IPS DF 6.9 (cell line): ENCODE measurements around the gene RGPD4.
"Not testable (repeated sequence)": the region's sequence is repeated elsewhere in the genome, so short reads cannot be mapped to it uniquely, and the experiment has no call there.

Experiments
- DNase-seq: peaks from one replicate; pipeline ENCODE4 v3.0.0-alpha.2; 2013; ENCODE audit warnings: low read depth, low spot score
- H3K27ac ChIP-seq: one replicate; pipeline ENCODE4 v1.5.1; 2013; ENCODE audit warnings: low read length, control low read depth
- H3K27me3 ChIP-seq: 2 replicates; pipeline ENCODE4 v1.6.1; 2013; ENCODE audit warnings: mild to moderate bottlenecking, low read length; ENCODE audit not compliant: control insufficient read depth, insufficient read depth
- H3K36me3 ChIP-seq: 2 replicates; pipeline ENCODE4 v1.6.1; 2013; ENCODE audit warnings: low read length; ENCODE audit not compliant: control insufficient read depth, insufficient read depth
- H3K4me1 ChIP-seq: 2 replicates; pipeline ENCODE4 v1.6.1; 2013; ENCODE audit warnings: low read length; ENCODE audit not compliant: control insufficient read depth, insufficient read depth
- H3K4me3 ChIP-seq: 2 replicates; pipeline ENCODE4 v1.5.1; 2013; ENCODE audit warnings: mild to moderate bottlenecking, low read length
- H3K9me3 ChIP-seq: 2 replicates; pipeline ENCODE4 v1.6.1; 2013; ENCODE audit warnings: low read length, inconsistent platforms; ENCODE audit not compliant: control insufficient read depth, insufficient read depth
- WGBS: extraction: QIAGEN DNeasy Blood & Tissue Kit; methylation state at CpG from one replicate; pipeline ENCODE4 v1.1.7; 2013; ENCODE audit warnings: mixed read lengths, missing lambda C conversion rate; ENCODE audit not compliant: insufficient read length, insufficient coverage; 5-methylcytosine and 5-hydroxymethylcytosine counted together

Gene RGPD4

DNA sequence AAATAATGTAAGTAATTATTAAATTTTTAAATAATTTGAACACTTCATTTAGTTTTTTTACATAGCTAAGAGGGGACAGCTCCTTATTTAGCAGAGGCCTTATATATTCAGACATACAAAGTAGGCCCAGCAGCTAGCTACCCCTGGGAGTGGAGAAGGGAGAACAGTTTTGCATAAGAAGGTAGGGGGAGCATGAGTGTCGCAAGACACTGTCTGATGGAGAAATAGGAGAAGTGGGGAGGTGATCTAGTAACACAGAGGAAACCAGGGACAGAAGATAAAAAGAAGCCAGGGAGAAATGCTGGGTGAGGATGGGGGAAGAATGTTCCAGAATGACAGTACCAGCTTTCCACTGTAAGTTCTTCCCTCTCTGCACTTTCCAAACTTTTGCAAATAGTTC is 16.0 kb upstream of the RGPD4 start:
- no peaks in the 10 kb centered on the region for H3K9me3 ChIP-seq
- no peak overlapping the region for H3K4me3 ChIP-seq
- H3K27ac ChIP-seq, result no peak overlapping the region
- H3K4me1 ChIP-seq, result 0 out of 2 replicates have a peak, but pooled peaks cover 2% of the 10 kb centered on the region
- H3K36me3 ChIP-seq, result no peaks in the 10 kb centered on the region
- no peak for DNase-seq
- WGBS, result no CpG with 5 or more reads among the region's 1 CpG
- no peaks in the 10 kb centered on the region for H3K27me3 ChIP-seq

DNA sequence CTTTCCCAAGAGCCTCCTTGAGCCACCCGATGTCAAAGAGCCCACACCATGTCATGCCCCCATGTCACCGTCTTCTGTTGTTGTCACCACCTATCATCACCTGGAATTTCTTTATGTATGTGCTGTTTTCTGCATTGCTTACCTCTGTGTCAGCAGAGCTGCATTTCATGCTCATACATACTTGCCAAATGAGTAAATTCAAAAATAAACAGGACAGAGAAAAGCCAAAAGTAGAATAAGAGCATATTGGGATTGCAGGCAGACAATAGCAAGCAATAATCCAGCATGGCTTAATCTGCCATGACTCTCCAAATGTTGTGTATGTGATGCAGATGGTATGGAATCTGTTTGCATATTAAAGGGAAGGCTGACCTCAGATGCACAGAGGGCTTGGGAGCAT is 15.3 kb upstream of the RGPD4 start:
- Histone ChIP-seq H3K36me3 (no peaks in the 10 kb centered on the region), H3K27ac (no peak overlapping the region), H3K4me3 (no peak overlapping the region), H3K4me1 (0 out of 2 replicates have a peak, but pooled peaks cover 2% of the 10 kb centered on the region), H3K9me3 (no peaks in the 10 kb centered on the region), H3K27me3 (no peaks in the 10 kb centered on the region)
- no peak for DNase-seq
- WGBS, result no CpG with 5 or more reads among the region's 2 CpGs

DNA sequence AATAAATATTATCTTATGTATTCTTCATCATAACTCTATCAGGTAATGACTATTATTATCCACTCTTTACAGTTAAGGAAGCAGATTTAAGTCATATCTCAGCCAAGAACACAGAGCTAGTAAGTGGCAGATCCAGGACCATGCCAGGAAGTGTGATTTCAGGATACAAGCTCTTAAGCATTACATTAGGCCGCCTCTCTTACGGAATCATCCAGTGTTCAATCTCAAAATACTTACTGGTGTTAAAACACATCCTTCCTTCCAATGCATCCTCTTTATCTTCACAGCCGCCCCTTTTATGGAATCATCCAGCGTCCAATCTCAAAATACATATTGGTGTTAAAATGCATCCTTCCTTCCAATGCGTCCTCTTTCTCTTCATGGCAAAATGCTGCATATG is 14.7 kb upstream of the RGPD4 start:
- Histone ChIP-seq H3K9me3 (no peaks in the 10 kb centered on the region), H3K4me3 (no peak overlapping the region), H3K27me3 (no peaks in the 10 kb centered on the region), H3K36me3 (no peaks in the 10 kb centered on the region), H3K4me1 (0 out of 2 replicates have a peak, but pooled peaks cover 2% of the 10 kb centered on the region), H3K27ac (no peak overlapping the region)
- DNase-seq, result no peak
- WGBS, result no CpG with 5 or more reads among the region's 5 CpGs

DNA sequence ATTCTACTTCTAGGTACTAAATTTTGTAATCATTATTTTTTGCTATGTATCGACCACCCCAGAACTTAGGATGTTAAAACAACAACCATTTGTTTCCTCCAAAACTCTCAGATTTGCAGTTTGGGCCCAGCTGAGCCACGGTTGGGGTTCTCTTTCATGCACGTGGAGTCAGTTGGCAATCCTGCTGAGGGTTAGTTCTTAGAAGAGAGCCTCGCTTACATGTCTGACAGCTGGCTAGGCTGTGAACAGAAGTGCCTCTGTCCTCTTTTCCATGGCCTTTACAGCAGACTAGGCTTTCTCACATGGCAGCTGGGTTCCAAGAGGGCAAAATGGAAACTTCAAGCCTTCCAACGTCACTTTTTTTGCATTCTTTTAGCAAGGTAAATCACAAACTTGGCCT is 9.3 kb upstream of the RGPD4 start:
- no peak for DNase-seq
- no peaks in the 10 kb centered on the region for H3K27me3 ChIP-seq
- no peak overlapping the region for H3K4me3 ChIP-seq
- WGBS, result no CpG with 5 or more reads among the region's 5 CpGs
- H3K9me3 ChIP-seq, result no peaks in the 10 kb centered on the region
- H3K36me3 ChIP-seq, result no peaks in the 10 kb centered on the region
- H3K4me1 ChIP-seq, result no peaks in the 10 kb centered on the region
- no peak overlapping the region for H3K27ac ChIP-seq

DNA sequence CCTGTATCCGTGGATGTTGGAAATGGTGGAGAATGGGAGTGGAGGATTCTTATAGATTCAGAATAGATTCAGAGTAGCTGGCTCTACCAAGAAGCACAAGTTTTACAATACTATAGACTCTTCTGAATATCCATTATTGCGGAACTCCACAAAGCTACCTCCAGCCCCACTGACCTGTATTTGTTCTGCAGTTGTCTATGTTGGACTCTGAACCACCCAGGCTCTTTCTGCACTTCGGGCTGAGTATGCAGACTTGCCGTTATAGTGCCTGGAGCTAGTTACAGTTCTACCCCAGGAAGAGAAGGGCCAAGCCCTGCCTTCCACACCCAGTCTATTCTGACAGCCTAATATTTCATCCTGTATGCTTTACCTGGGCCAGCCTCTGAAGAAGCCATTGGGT is 4.4 kb upstream of the RGPD4 start:
- H3K4me1 ChIP-seq, result no peaks in the 10 kb centered on the region
- no peaks in the 10 kb centered on the region for H3K27me3 ChIP-seq
- H3K9me3 ChIP-seq, result no peaks in the 10 kb centered on the region
- H3K27ac ChIP-seq, result no peak overlapping the region
- DNase-seq, result no peak
- H3K4me3 ChIP-seq, result no peak overlapping the region
- no peaks in the 10 kb centered on the region for H3K36me3 ChIP-seq
- WGBS, result no CpG with 5 or more reads among the region's 4 CpGs

DNA sequence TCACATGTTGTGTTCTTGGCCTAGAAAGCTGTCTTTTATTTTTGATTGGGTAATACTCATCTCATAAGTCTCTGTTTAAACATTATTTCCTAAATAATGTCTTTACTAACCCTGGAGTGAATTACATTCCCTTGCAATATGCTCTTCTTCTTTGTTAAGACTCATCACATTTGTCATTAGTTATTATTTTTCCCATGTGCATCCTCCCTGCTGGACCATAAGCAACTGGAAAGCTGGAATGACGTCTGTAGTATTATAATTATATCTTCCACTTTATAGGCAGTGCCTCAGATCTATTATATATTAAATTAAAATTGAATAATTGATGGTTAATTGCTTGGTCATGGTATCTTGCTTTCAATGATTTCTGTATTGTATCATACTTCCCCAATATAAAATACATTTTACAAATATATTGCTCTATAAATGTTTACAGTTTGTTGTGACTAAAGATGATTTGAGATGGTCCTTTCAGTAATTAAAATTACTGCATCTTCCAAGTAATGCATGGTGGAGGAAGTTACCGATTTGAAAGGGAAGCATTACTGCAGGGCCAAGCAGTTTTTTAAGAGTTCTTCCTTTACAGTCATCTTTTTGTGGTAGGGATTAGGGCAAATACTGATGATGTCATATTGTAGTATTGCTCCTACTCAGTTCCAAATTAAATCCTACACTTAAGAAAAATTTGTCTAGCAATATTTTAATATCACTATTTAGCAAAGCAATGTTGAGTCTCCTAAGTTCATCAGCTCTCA is 2.1 kb upstream of the RGPD4 start:
- Histone ChIP-seq H3K4me1 (no peaks in the 10 kb centered on the region), H3K27ac (no peak overlapping the region), H3K36me3 (no peaks in the 10 kb centered on the region), H3K27me3 (no peaks in the 10 kb centered on the region), H3K4me3 (no peak overlapping the region), H3K9me3 (no peaks in the 10 kb centered on the region)
- no peak for DNase-seq
- WGBS, result no CpG with 5 or more reads among the region's 2 CpGs

DNA sequence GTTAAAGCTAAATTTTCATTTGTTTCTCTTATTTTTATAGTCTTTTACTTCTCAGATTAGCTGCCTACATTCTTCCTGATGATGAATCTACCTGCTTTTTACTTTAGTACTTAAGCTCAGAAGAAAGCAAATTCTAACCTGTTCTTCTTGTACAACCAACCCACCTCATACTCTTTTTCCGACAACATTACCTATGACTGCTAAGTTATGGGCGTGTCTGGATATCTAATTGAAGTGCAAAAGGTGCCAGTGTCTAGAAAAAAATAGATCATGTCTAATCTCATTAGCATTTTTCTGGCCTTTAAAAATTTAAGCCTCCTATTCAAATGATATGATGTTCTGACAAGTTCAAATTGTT is 1.5 kb upstream of the RGPD4 start:
- H3K4me1 ChIP-seq, result no peaks in the 10 kb centered on the region
- no peak overlapping the region for H3K4me3 ChIP-seq
- H3K27me3 ChIP-seq, result no peaks in the 10 kb centered on the region
- WGBS, result no CpG with 5 or more reads among the region's 2 CpGs
- H3K36me3 ChIP-seq, result no peaks in the 10 kb centered on the region
- no peak for DNase-seq
- no peaks in the 10 kb centered on the region for H3K9me3 ChIP-seq
- no peak overlapping the region for H3K27ac ChIP-seq

DNA sequence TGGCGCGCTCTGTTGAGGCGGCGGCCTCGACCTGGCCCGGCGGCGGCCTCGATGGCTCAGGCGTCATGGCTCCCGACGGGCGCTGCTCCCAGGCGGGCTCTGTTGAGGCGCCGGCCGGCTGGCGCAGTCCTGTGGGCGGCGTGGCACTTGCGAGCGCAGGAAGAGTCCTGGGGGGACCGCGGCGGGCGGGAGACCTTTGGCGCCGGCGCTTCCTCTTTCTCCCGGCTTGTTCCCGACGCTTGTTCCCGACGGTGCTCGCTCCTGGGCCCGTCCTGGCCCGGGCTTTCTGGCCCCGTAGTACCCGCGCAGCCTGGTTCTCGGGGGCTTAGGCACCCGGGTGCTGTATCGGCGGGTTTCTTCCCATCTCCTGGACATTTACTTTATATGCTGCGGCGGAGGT is 2.8 kb downstream of the RGPD4 start:
- no CpG with 5 or more reads among the region's 46 CpGs for WGBS
- not testable (repeated sequence) for H3K4me1 ChIP-seq, H3K9me3 ChIP-seq, H3K27me3 ChIP-seq, H3K36me3 ChIP-seq, DNase-seq, H3K27ac ChIP-seq, H3K4me3 ChIP-seq

DNA sequence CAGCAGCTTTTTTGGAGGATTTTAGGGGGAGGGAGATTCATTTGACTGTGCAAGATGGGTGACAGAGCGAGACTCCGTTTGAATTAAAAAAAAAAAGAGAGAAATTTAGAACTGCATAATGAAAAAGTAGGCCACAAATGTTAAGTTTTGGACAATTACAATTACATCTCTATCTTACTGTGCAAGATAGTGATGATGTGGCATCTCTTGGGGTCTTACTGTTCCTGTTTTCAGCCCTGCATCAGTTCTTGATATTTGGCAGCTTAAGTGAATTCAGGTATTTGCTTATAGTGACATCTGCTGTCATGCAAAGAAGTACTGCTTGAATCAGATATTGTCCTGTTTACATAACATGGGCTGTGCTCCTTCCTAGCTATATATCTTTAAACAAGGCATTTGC is 6.5 kb downstream of the RGPD4 start:
- no CpG with 5 or more reads among the region's 2 CpGs for whole genome bisulfite sequencing
- DNase-seq, H3K36me3 ChIP-seq, H3K4me1 ChIP-seq, H3K9me3 ChIP-seq, H3K4me3 ChIP-seq, H3K27ac ChIP-seq, H3K27me3 ChIP-seq: not testable (repeated sequence)

DNA sequence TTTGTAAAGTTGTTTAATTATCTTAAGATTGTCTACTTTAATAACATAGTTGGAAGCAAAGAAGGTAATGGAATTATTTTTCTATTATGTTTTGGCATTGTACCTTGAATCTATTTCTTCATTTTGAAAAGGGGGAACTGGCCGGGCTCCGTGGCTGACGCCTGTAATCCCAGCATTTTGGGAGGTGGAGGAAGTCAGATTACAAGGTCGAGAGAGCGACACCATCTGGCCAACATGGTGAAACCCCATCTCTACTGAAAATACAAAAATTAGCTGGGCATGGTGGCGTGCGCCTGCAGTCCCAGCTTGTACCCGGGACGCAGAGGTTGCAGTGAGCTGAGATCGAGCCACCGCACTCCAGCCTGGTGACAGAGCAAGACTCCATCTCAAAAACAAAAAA is 6.9 kb downstream of the RGPD4 start:
- not testable (repeated sequence) for DNase-seq, H3K4me3 ChIP-seq, H3K36me3 ChIP-seq, H3K4me1 ChIP-seq, H3K9me3 ChIP-seq, H3K27ac ChIP-seq, H3K27me3 ChIP-seq
- no CpG with 5 or more reads among the region's 11 CpGs for WGBS

DNA sequence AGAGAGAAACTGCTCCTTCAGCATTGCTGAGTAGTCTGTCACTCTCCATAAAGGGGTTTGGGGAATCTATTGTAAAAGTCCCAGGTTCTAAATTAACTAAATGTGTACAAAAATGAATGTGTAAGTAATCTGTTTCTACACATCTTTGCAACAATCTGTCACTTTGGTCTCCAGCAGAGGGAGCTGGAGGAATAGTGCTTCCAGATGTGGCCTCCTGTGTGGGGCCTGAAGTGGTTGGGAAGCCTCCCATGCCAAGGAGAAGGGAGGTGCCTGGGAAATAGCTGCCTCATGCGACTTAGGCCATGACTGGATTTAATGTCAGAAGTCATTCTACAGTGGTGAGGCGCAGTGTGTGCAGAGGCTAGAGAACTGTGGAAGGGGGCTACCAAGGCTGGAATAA is 89.4 kb downstream of the RGPD4 start:
- not testable (repeated sequence) for H3K36me3 ChIP-seq, H3K27ac ChIP-seq, H3K4me1 ChIP-seq, H3K4me3 ChIP-seq, H3K27me3 ChIP-seq, H3K9me3 ChIP-seq, DNase-seq
- WGBS, result no CpG with 5 or more reads among the region's 2 CpGs
